Limb (tissue), 2 donors: ENCODE data around the gene KCNS1.
"Not testable (repeated sequence)": the region's sequence is repeated elsewhere in the genome, so short reads cannot be mapped to it uniquely, and the experiment has no call there.

Experiments
- DNase-seq, 2 donors: peaks; one replicate each; pipeline ENCODE4 v3.0.0-alpha.2; 2016; ENCODE audit errors: extremely low spot score in 2 of 2

The KCNS1 gene, protein sequence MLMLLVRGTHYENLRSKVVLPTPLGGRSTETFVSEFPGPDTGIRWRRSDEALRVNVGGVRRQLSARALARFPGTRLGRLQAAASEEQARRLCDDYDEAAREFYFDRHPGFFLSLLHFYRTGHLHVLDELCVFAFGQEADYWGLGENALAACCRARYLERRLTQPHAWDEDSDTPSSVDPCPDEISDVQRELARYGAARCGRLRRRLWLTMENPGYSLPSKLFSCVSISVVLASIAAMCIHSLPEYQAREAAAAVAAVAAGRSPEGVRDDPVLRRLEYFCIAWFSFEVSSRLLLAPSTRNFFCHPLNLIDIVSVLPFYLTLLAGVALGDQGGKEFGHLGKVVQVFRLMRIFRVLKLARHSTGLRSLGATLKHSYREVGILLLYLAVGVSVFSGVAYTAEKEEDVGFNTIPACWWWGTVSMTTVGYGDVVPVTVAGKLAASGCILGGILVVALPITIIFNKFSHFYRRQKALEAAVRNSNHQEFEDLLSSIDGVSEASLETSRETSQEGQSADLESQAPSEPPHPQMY

DNA sequence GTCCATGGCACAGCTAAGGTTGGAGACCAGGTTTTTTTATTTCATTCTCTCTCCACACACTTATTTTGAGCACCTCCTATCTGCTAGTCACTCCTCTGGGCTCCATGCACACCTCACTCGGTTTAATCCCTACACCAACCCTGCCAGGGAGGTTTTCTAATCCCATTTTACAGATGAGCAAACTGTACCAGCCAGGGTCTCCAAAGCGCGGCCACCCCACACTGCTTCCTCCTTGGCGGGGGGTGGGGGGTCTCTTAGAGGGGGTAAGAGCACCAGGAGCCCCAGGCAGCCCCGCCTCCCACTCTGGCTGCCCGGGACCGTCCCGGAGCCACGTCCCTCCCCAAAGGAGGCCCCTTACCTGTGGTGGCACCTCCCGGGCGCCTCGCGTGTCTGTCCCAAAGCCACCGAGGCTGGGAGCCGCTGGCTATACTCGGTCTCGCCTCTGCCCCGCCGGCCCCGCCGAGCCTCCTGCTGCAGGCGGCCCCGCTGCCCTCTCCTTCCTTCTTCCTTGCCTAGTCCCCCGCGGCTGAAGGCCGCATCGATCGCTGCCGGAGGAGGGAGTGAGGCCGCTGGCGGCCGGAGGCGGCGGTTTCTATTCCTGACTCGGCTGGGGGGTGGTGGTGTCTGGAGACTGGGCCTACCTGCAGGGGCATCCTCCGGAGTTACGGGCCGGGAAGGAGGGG is at the start of gene KCNS1:
KCNS1 (minus strand) TSS at position 565 of the 683 bp plus-strand sequence. CDS start 1,891 bp downstream, outside the sequence.
- no peak for DNase-seq

DNA sequence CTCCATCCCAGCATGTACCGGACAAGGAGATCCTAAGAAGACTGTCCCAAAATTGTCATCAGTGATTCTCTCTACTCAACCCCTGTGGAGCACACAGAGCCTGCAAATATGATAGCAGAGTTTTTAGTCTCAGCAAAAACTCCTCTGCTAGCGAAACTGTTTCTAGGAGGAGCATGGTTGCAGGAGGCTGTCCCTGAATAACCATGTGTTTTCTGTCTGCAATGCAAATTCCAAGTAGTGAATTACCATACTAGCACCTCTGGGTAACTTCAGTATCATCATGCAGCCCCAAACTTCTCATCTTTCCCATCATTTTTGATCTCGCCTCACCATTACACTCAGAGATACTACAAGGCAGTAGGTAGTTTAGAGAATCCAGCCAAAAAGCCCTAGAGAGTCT is 48.1 kb upstream of the KCNS1 start:
- no peak for DNase-seq

DNA sequence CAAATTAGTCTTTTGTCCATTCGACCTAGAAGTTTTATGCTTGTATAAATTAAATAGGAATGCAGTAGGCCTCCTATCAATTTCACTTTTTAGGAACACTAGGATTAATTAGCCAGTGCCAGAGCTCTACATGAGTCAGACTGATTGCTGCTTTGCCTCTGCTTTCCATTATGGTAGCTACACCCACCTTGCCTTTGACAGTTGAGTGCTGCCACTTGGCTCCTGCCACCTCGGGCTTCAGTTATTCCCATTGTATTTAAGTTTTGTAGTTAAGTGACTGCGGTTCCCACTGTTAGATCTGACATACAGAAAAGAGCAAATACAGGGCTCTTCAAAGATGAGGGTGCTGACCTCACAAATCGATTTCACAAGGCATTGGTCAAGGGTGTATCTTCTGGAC is 39.9 kb upstream of the KCNS1 start:
- DNase-seq: no peak

GRCh38 chr20:45139733-45140375 is 38.9 kb upstream of the KCNS1 start:
- not testable (repeated sequence) for DNase-seq

- DNase-seq: no peak
Measured at GRCh38 chr20:45138561-45139300, 37.8 kb upstream of the KCNS1 start.

- DNase-seq: no peak
Measured at GRCh38 chr20:45136911-45137310, 36.0 kb upstream of the KCNS1 start.

- no peak for DNase-seq
Measured at GRCh38 chr20:45128099-45128498, 27.2 kb upstream of the KCNS1 start.

GRCh38 chr20:45124365-45124764 is 23.4 kb upstream of the KCNS1 start, which contains the start of gene WFDC12:
WFDC12 (minus strand) TSS chr20:45124465; CDS start chr20:45124447, 18 bp downstream.
- no peak for DNase-seq

DNA sequence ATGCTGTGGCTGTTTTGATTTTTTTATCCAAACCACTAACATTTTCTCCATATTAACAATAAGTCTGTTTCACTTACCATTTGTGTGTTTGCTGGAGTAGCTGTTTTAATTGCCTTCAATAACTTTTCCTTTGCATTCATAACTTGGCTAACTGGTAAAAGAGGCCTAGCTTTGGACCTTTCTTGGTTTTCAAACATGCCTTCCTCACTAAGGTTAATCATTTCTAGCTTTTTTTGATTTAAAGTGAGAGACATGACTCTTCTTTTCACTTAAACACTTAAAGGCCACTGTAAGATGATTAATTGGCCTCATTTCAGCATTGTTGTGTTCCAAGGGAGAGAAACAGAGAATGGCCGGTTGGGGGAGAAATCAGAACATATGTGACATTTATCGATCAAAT is 20.5 kb upstream of the KCNS1 start:
- no peak for DNase-seq

- DNase-seq: no peak
Measured at GRCh38 chr20:45119556-45120266, 18.8 kb upstream of the KCNS1 start.

GRCh38 chr20:45118028-45118427 is 17.1 kb upstream of the KCNS1 start:
- DNase-seq: no peak

- DNase-seq: no peak
Measured at GRCh38 chr20:45117581-45117980, 16.7 kb upstream of the KCNS1 start.

- DNase-seq: no peak
Measured at GRCh38 chr20:45115829-45116228, 14.9 kb upstream of the KCNS1 start.

DNA sequence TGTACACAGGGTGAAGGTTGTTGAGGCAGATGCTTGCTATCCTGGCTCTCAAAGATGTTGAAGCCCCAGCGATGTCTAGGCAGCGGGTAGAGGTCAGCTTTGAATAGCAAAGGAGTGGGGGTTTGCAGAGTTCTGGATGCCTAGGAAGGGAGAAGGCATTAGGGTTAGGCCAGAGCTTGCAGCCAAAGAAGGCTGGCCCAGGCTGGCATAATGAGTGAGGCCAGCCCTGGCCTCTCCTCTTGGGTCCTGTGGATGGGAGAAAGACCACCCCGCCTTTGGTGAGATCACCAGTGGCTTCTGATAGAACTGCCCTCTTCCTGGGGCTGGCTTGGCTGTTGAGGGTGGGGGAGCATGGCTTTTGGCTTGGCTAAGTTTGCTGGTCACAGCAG is 14.5 kb upstream of the KCNS1 start:
- no peak for DNase-seq

DNA sequence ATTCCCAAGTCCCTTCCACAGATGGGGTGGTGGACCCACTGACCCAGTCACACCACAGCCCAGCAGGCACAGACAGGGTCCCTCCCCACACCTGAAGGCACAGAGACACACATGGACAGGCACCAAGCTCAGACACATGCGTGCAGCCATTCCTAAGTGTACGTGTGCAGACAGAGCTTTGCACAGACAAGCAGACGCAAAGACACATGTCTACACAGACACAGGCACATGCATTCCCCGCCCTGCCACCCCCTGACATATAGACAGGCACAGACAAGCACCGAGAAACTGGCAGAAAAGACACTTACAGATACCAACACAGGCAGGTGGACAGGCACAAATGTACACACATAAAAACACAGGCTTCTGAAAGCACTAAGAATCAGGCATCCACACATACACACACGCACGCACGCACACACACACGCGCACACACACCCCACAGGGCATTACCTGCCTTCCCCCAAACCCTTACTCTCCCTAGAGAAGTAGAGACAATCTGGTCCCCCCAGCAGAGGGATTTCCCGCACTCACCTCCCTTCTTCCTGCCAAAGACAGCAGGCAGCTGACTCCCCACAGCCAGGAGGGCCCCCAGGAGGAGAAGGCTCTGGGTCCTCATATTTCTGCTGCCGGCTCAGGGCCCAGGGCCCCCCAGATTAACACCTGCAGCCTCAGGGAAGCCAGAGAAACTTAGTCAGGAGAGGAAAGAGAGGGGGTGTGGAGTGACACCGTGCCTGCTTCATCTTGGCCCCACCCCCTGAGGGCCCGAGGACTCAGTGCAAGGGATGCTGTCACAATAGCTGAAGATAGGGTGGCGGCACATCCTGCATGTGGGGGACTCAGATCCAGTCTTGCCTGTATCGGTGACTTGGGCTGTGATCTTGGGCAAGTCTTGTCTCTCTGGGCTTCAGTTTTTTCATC is 13.8 kb upstream of the KCNS1 start, which contains the start of gene WFDC5:
WFDC5 (minus strand) TSS at position 710 of the 921 bp plus-strand sequence; CDS start at position 619, 91 bp downstream.
- DNase-seq: no peak

DNA sequence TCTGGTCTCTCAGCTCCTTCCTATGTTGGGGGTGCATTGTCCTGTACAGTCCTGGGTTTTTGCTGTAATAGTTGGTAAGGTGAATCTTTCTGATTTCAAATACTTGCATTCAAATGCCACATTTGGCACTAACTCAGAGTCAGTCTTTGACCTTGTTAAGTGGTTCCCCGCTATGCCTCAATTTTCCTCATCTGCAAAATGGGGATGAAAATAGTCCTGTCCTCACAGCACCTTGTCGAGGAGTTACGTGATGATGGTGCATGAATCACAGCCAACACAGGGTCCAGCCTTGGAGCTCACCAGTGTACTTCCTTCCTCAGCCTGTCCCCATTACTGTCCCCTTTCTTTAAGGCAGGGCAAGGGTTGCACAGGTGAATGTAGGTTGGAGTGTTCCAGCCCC is 12.9 kb upstream of the KCNS1 start:
- no peak for DNase-seq

DNA sequence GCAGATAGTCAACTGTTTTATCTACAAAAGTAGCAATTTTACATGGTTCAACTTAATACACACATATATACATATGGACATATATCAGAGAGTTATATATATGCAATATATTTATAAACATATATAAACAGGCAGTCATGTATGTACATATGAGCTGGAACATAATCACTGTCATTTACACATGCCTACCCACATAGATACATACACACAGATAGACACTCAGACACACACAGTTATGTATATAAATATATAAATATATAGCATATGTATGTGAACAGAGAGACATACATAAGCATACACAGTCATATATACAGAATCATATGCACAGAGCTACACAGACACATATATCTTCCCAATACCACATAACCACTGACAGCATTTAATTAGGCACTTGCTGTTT is 11.8 kb upstream of the KCNS1 start:
- DNase-seq: no peak

DNA sequence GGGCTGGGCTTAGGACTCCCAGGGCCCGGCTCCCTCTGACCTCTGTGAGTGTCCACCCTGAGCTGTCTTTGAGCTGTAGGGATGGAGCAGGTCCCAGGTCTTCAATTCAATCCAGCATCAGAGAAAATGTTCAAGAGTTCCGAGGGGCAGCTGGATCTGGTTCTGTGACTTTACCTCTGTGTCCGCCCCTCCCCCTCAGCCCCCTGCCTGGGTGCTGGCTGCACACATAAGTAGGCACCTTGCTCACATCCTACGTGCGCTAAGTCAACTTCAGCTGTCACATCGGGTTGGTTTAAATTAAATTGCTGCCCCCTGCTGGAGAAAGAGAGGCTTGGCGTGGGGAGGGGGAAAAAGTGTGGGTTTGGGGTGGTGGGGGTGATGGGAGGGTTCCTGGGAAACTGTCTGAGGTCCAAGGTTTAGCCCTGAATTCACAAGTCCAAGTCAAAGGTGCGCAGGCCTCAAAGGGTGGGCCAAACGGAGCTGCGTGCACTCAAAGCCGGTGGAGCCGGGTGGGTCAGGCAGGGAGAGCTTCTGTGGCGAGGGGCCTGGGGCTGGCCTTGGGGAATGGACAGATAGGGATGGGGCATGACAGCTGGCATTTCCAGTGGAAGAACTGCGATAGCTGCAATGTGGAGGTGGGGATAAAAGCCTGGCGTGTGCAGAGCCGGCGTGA is 11.0 kb upstream of the KCNS1 start:
- no peak for DNase-seq

GRCh38 chr20:45111285-45111684 is 10.4 kb upstream of the KCNS1 start:
- DNase-seq: no peak
